HG03159 (cell line): ENCODE results near the gene HEG1.

ENCODE experiments used
- ATAC-seq: cut with Tn5 transposase; IDR thresholded peaks from one replicate; pipeline ENCODE4 v1.9.1; 2021; ENCODE audit warnings: mild to moderate bottlenecking, moderate library complexity; ENCODE audit not compliant: unreplicated experiment

The HEG1 gene

GRCh38 chr3:124924741-124925140 lies 131.1 kb downstream of the HEG1 start:
- no peak for ATAC-seq

GRCh38 chr3:124923833-124924232 lies 132.0 kb downstream of the HEG1 start:
- no peak for ATAC-seq

- no peak for ATAC-seq
Observed at GRCh38 chr3:124920718-124921117, 135.1 kb downstream of the HEG1 start.

DNA sequence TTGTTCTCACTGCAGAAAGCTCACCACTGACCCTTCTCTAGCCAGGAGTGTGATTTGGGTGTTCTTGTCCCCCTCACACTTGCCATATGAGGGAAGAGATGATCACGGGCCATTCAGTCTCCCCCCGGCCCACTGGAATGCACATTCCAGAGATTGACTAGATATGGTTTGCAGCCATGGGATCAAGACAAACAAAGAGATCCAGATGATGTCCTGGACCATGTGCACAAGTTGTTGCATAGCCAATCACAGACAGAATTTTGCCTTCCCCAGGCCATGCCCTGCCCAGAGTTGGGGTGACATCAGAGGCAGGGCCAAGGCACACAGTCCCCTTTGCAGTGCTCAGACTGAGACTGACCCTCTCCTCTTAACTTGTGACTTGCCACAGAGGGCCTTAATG lies 136.0 kb downstream of the HEG1 start:
- ATAC-seq: no peak

DNA sequence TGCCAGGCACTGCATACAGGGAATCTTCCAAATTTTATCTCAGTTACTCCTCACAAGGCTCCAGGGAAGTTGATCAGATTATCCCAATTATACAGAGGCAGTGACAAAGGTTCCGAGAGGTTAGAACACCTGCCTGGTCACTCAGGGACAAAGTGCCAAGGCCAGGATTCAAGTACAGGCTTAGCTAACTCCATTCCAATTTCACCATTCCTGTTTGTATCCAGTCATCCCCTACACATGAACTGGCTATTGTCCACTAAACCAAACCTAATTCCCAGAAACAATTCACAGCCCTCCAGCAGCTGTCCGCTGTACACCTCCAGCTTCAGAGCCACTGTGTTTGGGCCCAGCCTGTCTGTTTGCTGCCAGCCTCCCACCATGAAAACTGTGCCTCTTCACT lies 137.3 kb downstream of the HEG1 start:
- no peak for ATAC-seq

- no peak for ATAC-seq
Observed at GRCh38 chr3:124916837-124917409, 138.9 kb downstream of the HEG1 start.
